Measurements from ENCODE around the gene LIPC. TPM values are rescaled to one million over a fixed set of nuclear protein-coding genes. Genes with fewer than 3 reads are reported as not detected.

Gene LIPC
- total RNA-seq, 1 donor from 2014 or later: not detected

GRCh38 chr15:58436552-58436951, 4.8 kb downstream of the LIPC start:
- H3K36me3 Mint-ChIP-seq (ENCODE audit: unreplicated experiment): no peaks in the 10 kb centered on the region
- no peak overlapping the region for H3K27ac Mint-ChIP-seq (ENCODE audit: unreplicated experiment)
- no peak for DNase-seq (ENCODE audit: extremely low spot score, unreplicated experiment)
- H3K4me1 Mint-ChIP-seq (ENCODE audit: unreplicated experiment): peaks cover 32% of the 10 kb centered on the region
- H3K9me3 Mint-ChIP-seq (ENCODE audit: unreplicated experiment): no peaks in the 10 kb centered on the region
- TF ChIP-seq CTCF (IDR thresholded peaks at IDR 0.05): no peak
- H3K27me3 Mint-ChIP-seq (ENCODE audit: unreplicated experiment): no peaks in the 10 kb centered on the region
- no peak overlapping the region for H3K4me3 Mint-ChIP-seq (ENCODE audit: unreplicated experiment)

DNA sequence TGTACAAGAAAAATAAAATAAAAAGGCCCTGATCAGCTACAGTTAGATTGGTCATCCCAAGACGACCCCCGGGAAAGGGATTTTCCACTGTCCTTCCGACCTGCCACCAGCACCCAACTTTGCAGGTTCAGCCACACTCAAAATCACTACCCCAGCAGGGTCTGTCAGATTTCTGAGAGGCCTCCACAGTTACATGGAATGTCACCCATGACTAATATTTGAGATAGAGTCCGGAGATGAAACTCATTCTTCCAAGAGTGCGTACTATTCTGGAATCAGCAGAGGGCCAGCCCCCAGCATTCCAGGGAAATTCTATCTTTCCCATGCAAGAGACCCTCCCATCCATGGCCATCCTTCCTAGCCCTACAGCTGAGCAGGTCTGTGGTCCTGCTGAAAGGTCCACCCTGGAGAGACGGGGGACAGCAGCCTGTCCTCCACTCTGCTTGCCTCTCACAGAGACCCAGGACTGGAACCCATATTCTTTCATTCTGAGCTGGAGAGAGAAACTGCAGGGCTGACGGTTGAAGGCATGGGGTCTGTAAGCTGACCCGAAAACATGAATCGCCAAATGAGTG, 5.8 kb downstream of the LIPC start:
- Mint-ChIP-seq H3K4me3 (ENCODE audit: unreplicated experiment) (no peak overlapping the region), H3K27me3 (ENCODE audit: unreplicated experiment) (no peaks in the 10 kb centered on the region), H3K36me3 (ENCODE audit: unreplicated experiment) (no peaks in the 10 kb centered on the region), H3K9me3 (ENCODE audit: unreplicated experiment) (no peaks in the 10 kb centered on the region), H3K4me1 (ENCODE audit: unreplicated experiment) (peaks cover 39% of the 10 kb centered on the region), H3K27ac (ENCODE audit: unreplicated experiment) (no peak overlapping the region)
- no peak for DNase-seq (ENCODE audit: extremely low spot score, unreplicated experiment)
- no peak for TF ChIP-seq CTCF (IDR thresholded peaks at IDR 0.05)

DNA sequence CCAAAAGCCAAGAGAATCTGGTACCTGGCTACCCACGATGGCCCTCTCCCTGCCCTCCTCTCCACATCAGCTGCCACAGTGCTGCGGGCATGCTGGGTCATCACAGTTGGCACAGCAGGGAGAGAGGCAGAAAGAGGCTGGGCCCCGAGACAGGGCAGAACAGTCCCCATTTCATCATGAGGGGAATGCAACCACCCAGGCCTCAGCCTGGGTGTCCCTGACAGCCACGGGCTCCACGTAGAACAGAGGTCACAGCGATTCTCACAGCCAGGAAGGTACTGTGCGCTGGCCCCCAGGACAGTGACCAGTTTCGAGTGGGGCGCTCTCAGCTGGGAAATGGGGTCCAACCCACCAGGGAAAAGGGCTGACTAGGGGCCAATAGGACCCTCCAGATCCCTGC, 6.3 kb downstream of the LIPC start:
- Mint-ChIP-seq H3K4me1 (ENCODE audit: unreplicated experiment) (peaks cover 39% of the 10 kb centered on the region), H3K4me3 (ENCODE audit: unreplicated experiment) (no peak overlapping the region), H3K27ac (ENCODE audit: unreplicated experiment) (no peak overlapping the region), H3K9me3 (ENCODE audit: unreplicated experiment) (no peaks in the 10 kb centered on the region), H3K36me3 (ENCODE audit: unreplicated experiment) (no peaks in the 10 kb centered on the region), H3K27me3 (ENCODE audit: unreplicated experiment) (no peaks in the 10 kb centered on the region)
- no peak for DNase-seq (ENCODE audit: extremely low spot score, unreplicated experiment)
- TF ChIP-seq CTCF (IDR thresholded peaks at IDR 0.05): no peak

GRCh38 chr15:58438956-58439355, 7.2 kb downstream of the LIPC start:
- Mint-ChIP-seq H3K4me1 (ENCODE audit: unreplicated experiment) (peaks cover 45% of the 10 kb centered on the region), H3K27ac (ENCODE audit: unreplicated experiment) (peak overlapping the region; percentile 69), H3K9me3 (ENCODE audit: unreplicated experiment) (no peaks in the 10 kb centered on the region), H3K36me3 (ENCODE audit: unreplicated experiment) (no peaks in the 10 kb centered on the region), H3K4me3 (ENCODE audit: unreplicated experiment) (no peak overlapping the region), H3K27me3 (ENCODE audit: unreplicated experiment) (no peaks in the 10 kb centered on the region)
- DNase-seq (ENCODE audit: extremely low spot score, unreplicated experiment): no peak
- TF ChIP-seq CTCF (IDR thresholded peaks at IDR 0.05): peak; percentile 50

DNA sequence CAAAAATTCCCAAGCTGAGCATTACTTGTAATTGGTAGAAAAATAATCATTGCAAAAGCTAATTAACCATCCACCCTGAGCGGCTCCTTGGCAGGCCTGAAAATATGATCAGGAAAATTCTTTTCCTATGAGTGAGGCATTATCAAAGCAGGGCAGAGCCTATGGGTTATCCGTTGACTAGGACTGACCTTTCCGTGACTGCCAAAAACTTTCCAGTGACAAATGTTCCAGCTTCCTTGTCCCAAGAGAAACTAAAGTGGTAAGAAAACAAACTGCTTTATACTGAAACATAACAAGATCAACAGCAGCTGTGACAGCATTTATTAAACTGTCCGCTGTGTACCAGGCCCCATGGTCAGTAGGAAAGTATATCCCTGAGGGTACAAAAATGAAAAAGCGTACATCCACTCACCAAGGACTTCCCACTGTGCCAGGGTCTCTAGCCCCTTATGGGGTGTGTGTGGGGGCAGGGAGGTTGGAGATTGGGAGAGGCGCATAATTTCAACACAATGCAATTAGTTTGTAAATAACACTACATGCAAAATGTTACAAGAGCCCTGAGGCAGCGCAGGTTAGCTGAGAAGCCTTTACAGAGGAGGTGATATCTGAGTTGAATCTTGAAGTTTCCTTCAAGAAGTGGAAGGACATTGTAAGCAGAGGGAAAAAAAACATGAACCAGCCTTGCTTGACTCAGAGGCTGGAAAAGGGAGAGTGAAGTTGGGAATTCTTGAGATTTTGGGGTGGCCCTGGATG, 8.5 kb downstream of the LIPC start:
- Mint-ChIP-seq H3K4me1 (ENCODE audit: unreplicated experiment) (peaks cover 45% of the 10 kb centered on the region), H3K36me3 (ENCODE audit: unreplicated experiment) (no peaks in the 10 kb centered on the region), H3K4me3 (ENCODE audit: unreplicated experiment) (peak overlapping the region; percentile 4), H3K27ac (ENCODE audit: unreplicated experiment) (peak overlapping the region; percentile 69), H3K27me3 (ENCODE audit: unreplicated experiment) (no peaks in the 10 kb centered on the region), H3K9me3 (ENCODE audit: unreplicated experiment) (no peaks in the 10 kb centered on the region)
- TF ChIP-seq CTCF (IDR thresholded peaks at IDR 0.05): no peak
- DNase-seq (ENCODE audit: extremely low spot score, unreplicated experiment): no peak
